ENCODE results near the gene DISC1.

The DISC1 gene

DNA sequence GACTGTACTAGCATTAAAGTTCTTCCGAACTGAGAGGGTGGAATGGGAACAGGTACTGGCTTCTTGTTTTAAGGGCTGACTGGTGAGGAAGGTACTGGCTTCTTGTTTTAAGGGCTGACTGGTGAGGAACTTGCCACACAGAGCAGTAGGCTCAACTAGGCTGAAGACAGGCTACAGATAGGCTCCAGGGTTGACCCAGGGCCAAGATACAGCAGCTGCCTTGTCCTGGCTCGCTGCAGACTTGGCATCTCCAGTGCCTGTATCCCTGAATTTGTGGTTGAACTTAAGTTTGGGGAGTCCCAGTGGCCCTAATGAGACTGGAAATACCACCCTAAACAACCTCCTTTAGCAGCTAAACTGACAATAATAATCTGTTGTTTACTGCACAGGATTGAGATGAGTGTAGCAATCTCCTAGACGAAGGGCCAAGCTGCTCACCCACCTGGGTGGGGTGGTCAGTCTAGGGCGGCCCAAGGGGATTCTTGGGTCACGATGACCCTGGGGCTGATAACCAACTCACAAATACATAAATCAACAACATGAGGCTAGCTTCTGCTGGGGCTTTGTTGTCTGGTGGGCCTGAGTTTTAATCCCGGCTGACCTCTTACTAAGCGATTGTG lies 227.1 kb downstream of the DISC1 start:
- no peak for DNase-seq (ENCODE audit: low read depth, low spot score)

DNA sequence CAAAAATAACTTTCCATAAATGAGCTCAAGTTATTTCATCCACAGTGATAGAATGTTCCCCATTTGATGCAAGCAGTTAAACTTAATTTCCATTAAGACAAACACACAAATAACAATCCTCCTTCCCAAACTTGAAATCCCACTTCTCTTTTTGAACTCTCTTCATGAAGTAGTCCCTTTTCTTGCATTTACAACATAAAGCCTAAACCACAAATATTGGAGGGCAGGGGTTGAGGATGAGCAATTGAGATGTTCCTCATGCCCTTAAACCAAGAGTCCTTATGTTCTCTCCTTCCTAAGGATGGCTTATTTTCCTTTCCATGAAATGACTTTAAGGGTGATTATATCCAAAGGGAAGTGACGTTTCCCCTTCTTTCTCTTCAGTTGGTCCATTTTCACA lies 228.8 kb downstream of the DISC1 start:
- DNase-seq (ENCODE audit: low read depth, low spot score): no peak

DNA sequence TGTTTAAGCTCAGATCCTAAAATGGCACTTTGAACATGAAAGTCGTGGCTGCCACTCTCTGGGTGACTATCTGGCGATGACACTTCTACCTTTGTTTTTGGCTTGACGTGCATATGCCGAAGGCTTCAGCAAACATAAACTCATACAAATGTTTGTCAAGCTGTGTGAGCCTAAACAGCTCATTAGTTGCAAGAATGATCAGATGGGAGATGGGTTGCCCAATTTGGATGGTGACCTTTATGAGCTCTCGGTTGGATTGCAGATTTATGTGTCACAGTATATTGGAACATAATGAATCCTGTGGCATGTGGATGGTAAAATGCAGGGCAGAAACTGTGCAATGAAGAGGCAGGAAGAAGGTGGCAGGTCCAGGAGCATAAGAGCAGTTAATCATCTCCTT lies 229.3 kb downstream of the DISC1 start:
- no peak for DNase-seq (ENCODE audit: low read depth, low spot score)

DNA sequence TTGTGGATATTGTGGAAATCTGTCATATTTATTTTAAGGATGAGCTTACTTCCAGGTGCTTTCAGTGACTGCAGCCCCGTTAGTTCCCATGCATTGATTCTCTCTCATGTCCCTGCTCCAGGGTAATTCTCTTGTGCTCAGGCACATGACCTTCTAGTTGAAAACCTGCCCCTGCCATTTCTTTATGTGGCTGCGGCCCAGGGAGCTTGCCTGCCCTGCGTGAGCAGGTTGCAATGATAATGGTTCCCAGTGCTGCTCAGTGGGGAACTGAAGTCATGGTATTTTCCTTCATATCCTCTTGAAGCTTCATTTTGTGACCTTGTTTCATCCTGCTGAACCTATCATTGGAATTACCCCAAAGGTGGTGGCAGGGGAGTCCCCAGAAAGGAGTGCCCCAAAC lies 229.8 kb downstream of the DISC1 start:
- peak; percentile 6 for DNase-seq (ENCODE audit: low read depth, low spot score)

DNA sequence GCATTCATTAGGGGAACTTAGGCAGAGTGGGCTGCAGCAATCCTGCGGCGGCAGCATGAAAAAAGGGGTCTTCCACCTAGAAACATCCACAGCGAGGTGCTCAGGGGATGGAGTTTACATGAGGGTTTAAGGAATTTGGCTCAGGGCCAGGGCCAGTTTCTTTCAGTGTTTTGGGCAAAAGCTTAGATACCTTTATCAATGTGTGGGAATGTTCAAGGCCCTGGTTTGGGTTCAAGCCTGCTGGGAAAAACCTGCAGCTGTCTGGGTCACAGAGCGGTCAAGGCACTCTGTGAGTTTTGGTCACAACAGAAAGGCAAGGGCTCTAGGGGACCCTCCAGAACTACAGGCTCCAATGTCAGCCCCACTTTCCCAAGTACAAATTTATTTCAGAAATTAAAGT lies 230.3 kb downstream of the DISC1 start:
- peak; percentile 3 for DNase-seq (ENCODE audit: low read depth, low spot score)

DNA sequence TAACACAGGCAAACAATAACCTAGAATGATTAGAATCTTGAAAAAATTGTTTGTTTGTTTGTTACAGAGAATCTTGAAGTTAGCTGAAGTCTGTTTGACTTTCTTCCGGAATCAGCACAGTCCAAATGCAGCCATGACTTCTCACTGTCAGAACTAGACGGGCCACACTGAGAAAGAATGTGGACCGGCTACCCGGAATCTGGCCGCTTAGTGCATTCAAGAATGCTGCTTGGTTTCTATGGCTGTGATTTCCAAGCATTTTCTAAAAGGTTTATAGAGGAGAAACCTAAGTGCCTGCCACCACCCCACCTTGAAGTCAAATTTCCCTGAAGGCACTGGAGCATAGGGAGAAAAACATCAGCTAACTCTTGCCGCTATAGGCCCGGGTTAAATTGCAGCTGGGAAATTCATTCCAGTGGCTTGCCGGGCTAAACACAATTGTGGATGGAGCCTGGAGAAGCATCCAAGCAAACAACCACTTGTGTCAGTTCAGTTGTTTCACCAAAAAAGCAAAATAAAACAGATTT lies 231.1 kb downstream of the DISC1 start:
- DNase-seq (ENCODE audit: low read depth, low spot score): peak; percentile 16

DNA sequence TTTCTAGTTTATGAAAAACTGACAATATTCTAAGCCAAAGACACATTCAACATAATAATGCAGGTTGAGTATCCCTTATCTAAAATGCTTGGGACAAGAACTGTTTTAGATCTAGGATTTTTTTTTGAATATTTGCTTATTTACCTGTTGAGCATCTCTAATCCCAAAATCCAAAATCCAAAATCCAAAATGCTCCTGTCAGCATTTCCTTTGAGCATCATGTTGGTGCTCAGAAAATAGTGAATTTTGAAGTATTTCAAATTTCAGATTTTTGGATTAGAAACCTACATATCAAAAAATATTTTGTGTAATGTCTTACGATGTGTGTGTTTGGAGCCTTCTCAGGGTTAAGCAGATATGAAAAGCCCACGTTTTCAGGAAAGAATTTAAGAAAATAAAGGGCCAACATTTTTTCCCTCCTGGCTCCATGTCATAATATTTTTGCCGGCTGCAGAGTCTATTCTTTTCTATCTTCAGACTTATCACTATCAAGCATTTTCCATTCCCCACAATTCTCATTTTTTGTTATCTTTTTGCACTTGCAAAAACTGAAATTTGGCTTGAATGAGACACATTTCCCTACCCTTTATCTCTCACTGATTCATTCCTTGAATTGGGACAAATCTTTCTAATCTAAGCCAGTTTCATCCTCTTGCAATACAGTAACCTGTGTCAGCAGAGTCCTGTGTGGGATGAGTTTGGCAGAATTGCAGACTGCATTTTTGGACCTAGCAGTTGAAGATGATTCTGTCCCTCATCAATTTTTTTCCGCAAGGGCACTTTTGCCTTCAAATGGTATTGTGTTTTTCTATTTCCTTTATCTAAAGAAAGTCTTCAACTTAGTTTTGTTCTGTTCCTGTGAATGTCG lies 233.9 kb downstream of the DISC1 start:
- DNase-seq (ENCODE audit: low read depth, low spot score): no peak

DNA sequence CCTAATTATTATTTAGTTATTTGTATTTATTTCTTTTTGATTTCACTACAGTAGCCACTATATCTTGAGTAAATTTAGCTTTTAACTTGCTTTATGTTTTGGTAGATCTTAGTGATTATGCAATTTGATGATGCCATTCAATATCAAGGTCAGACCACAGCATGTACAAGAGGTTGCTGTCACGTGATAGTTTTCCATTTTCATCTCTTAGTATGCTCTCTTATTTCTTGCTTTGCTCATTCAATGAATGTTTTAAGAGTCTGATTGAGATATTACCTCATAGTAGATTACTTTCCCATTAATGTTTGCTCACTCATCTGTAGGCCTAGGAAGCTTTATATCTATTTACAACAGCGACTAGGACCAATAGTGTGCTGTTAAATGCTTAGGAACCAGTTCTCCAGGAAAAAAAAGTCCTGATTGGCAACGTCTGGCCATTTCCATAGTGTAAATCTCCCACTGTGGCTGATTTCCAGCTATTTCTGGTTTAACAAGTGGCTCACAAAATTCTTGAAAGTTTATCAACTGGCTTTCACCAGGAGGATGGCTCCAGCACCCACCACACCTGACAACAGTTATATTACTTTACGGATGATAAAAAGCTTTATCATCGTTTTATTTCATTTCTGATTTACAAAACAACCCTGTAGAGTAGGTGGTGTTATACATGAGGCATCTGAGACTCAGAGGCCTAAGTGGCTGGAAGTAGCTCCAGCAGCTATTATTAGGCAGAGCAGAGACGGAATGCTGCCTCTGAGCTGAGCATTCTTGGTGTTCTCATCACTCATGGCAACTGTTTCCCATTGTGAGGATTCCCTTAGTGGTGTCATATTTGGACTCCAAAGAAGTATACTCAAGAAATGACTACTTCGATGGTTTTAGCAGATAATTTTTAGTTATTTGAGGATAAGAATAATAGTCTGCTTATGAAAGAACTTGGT lies 235.2 kb downstream of the DISC1 start:
- DNase-seq (ENCODE audit: low read depth, low spot score): no peak

DNA sequence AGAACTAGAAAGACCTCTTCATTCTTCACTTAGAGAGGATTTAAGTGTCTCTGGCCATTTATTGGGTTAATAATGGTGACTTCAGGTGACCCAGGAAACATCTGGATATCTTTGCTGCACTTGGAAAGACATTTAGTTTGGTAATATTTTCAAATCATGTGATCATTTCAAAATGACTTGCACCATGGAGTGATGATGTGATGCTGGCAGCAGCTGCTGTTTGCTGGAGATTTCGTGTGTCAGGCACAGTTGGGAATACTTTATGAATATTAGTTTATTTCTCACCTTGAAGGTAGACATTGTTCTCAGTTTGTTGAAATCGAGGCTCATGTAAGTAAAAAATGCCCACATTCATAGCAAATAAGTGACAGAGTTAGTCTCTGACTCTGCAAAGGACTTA lies 236.0 kb downstream of the DISC1 start:
- no peak for DNase-seq (ENCODE audit: low read depth, low spot score)

DNA sequence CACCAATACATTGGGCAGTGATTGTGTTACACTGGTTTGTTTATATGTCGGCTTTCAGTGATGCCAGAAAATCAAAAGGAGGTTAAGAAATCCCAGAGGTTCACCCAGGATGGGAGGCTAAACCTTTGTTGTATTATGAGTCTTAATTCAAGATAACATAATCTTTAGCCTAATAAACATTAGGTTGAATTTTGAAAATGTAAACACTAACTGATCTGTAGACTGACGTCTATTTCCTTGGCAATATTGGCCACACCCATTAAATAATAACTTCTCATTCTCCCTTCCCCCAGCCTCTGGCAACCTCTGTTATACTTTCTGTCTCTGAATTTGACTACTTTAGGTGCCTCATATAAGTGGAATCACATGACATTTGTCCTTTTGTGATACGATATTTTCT lies 238.7 kb downstream of the DISC1 start:
- no peak for DNase-seq (ENCODE audit: low read depth, low spot score)

DNA sequence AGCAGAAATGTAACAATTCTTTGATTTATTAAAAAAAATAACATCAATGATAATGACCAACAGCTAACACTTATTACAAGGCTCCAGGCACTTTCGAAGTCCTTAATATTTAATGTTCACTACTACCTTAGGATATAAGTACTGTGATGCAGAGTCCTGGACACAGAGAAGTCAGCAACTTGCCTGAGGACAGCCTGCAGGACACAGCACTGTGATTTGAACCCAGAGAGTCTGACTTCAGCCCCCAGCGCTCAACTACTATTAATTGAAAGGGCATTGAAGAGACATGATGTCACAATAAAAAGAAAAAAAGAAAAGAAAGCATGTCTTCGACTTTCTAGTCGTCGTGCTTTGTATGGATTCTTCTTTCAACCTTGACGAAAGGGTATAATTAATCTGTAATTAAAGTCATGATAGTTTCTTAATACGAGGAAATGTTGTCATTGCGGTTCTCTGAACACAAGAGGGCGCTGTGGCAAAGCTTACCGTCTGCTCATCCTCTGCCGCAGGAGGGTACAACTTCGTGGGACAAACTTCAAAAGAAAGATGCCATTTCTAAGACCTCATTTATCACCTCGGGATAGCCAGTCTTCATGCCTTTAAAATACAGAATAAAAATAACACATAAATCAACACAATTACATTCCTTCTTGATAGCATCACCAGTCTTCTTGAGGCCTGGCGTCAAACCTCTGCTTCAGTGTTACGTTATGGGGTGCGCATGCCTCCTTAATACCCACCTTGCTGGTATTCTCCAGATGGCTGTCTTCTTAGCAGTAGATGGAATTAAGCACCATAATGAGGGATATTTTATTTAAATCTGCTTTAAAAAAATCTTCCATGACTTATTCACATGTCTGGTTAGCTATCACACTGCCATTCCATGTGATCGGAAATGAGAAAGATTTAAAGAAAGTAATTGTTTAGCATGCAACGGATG lies 240.1 kb downstream of the DISC1 start:
- DNase-seq (ENCODE audit: low read depth, low spot score): peak; percentile 52

DNA sequence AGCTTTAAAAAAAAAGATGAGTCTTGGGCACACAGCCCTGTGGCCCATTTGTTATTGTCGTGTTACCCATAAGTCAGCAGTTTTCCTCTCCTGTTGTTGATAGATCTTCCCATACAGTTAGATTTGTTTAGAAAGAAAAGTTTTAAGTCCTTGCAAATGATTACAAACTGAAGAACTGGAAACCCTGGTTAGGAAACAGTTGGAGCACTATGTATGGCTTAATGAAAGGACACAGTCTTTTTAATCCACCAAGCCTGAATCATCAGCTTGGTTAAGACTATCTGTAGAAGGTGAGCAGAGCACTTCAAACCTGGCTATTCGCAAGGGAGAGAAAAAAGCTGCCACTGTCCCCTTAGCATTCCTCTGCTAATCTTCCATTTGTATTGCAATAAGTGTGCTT lies 241.0 kb downstream of the DISC1 start:
- DNase-seq (ENCODE audit: low read depth, low spot score): no peak

DNA sequence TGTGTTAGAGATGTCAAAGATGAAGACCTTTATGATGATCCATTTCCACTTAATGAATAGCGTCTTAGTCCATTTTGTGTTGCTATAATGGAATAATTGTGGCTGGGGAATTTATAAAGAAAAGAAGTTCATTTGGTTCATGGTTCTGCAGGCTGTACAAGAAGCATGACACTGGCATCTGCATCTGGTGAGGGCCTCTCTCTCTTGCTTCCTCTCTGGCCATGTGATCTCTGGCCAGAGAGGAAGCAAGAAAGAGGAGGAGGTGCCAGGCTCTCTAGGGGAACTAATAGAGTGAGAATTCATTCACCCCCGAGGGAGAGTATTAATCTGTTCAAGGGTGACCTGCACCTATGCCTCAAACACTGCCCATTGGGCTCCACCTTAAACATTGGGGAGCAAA lies 242.8 kb downstream of the DISC1 start:
- DNase-seq (ENCODE audit: low read depth, low spot score): no peak

DNA sequence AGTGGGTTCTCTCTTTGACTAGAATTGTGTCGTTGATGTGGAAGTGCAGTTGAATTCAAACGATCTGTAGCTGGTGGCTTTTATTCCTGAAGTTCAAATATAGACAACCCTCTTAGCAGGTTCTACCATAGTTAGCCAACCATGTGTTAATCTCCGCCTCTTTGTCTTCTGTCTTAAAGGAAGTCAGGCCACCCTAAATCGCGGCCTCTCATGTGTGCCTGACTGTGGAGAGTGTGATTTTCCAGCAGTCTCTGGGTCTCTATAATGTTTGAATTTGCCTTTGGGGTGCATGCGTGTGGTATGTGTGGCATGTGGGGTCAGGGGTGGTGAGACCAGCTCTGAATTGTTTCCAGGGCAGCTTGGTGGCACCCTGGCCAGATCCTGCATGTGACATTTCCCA lies 244.9 kb downstream of the DISC1 start:
- no peak for DNase-seq (ENCODE audit: low read depth, low spot score)

DNA sequence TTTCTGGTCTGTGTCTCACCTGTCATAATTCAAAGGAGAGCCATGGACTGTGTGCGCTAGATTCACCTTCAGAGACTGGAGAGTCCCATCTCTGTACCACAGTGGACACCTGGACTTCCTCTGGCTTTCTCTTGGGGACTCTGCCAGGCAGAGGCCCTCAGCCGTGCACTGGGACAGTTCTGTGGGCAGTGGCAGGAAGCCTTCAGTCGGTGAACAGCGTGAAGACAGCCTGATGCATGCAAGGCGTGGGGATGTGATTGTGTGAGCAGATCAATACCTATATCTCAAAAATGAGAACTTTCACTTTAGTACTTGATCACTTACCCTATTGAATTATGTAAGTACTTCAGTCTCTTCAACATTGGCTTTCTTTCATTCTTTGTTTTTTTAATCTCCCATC lies 245.3 kb downstream of the DISC1 start:
- DNase-seq (ENCODE audit: low read depth, low spot score): no peak

DNA sequence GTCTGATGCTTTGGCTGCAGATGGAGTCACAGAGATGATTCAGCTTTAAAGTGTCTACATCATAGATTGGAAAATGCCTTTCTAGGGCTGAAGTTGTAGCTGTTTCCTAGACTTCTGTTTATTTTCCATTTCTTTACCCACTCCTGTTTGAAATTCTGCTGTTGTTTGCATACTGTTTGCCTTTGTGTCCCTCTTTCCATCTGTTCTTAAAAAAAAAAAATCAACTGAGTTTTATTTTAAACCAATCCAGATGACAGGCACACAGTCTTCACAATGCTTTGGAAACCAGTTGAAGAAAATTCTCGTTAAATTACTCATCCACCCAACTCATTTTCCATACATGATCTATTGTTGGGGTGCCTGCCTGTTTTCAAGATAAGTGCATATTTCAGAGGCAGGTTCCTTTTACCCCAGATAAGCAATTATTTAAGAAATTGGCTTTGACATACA lies 245.9 kb downstream of the DISC1 start:
- DNase-seq (ENCODE audit: low read depth, low spot score): no peak

DNA sequence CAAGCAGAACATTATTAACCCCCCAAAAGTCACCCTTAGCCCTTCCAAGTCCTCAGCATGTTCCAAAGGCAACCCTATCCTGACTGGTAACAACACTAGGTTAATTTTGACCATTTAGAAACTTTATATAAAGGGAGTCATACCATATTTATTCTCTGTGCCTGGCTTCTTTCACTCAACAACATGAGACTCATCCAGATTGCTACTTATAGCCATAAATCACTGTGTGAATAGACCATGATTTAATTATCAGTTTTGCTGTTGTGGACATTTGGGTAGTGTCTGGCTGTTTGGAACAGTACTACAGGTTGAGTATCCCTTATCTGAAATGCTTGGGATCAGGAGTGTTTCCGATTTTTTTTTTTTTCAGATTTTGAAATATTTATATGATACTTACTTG lies 252.1 kb downstream of the DISC1 start:
- no peak for DNase-seq (ENCODE audit: low read depth, low spot score)

DNA sequence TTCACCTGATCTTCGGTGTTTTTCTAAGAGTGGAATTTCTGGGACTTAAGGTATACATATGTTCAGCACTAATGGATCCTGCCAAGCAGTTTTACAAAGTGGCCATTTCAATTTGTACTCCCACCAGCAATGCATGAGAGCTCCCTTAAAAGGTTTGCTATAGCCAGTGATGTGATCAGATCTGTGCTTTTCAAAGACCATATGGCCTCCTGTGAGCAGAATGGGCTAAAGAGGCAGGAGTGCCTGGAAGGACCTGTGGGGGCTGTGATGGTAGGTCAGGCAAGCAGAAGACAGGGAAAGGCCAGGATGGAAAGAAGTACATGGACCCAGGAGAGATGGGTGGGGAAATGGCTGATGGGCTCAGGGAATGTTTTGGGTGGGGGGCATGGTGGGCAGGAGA lies 252.7 kb downstream of the DISC1 start:
- no peak for DNase-seq (ENCODE audit: low read depth, low spot score)

DNA sequence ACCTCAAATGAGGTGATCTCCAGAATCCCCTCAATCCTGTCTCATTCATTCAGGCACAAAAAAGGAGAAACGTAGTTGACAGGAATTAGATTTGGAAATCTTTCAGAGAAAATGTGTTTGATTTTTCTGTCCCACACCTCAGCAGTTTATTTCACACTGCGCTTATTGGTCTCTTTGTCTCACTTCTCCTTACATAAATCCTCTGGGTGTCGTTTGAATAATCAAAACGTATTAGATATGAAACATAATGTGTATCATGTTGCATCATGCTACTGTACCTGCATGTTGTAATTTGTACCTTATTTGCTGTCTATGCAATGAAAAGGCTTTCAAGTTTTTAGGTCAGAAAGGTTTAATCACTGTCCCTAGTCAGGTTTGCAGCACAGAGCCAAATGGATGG lies 255.7 kb downstream of the DISC1 start:
- no peak for DNase-seq (ENCODE audit: low read depth, low spot score)

DNA sequence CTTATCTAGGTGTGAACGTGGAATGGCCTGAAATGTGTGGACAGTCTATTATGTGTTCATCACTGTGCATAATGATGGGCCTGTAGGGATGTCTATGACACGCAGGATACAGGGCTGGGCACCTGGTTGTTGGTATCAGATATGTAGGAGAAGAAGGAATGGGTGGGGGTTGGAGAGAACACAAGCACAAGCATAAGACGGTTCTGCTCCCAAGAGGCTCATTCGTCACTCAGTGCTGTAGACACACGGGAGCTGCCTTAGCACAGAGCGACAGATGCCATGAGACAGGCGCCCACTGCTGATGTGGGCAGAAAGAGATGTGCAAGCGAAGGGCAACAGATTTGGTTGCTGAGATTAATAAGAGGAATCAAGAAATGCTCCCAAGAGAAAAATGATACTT lies 256.2 kb downstream of the DISC1 start:
- no peak for DNase-seq (ENCODE audit: low read depth, low spot score)

DNA sequence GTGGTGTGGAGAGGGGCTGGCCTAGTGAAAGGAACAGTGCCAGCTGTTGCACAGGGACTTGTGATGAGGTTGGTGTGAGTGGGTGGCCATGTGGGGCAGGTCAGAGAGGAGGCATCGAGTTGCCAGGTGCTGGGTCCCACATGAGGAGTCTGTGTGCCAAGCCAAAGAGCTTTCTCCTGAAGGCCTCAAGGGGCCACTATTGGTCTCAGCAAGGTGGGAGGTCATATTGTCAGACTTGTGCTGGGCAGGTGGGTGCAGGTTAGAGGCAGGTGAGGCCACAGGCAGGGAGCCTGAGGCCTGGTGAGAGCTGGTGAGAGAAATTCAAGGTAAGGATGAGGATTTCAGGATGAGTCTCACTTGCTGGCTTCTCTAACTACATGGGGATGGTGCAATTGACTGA lies 256.8 kb downstream of the DISC1 start:
- peak; percentile 17 for DNase-seq (ENCODE audit: low read depth, low spot score)

Data from ELF-1 (cell line).